ENCODE measurements around the gene TANC1.

The TANC1 gene

DNA sequence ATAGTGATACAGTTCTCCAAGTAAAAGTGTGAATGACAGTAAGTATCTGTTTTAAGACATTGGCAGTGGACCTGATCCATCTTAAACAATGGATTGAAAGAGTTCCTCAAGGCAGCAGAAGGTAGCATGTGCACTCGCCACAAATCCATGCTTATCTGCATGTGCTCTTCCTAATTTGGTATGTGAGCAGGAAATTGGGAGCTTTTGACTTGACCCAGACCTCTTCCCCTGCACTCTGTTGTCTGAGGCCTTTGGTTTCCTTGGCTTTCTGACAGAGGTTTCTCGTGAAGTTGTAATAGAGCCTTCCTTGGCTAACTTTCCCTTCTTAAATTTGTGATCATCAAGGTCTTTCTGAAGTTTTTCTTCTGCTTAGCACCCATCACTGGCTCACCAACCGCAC is 204.0 kb downstream of the TANC1 start:
- Histone ChIP-seq H3K4me1 (ENCODE audit: insufficient read depth, low read length, poor library complexity, severe bottlenecking) (peaks cover 9% of the 10 kb centered on the region), H3K9me3 (ENCODE audit: insufficient read depth, low read depth, low read length) (no peaks in the 10 kb centered on the region), H3K9me2 (replicated peaks; ENCODE audit: low read depth, low read length) (no peaks in the 10 kb centered on the region), H2AFZ (ENCODE audit: low read length) (no peak overlapping the region), H3K36me3 (ENCODE audit: insufficient read depth, low read length) (no peaks in the 10 kb centered on the region), H3K27me3 (ENCODE audit: insufficient read depth, low read length, poor library complexity, severe bottlenecking) (no peaks in the 10 kb centered on the region), H4K20me1 (ENCODE audit: insufficient read depth, low read length, poor library complexity, severe bottlenecking) (no peaks in the 10 kb centered on the region), H3F3A (ENCODE audit: low read depth) (no peaks in the 10 kb centered on the region), H3K4me3 (ENCODE audit: low read length, poor library complexity, severe bottlenecking) (no peak overlapping the region), H3K9ac (ENCODE audit: low read depth, low read length, poor library complexity, severe bottlenecking) (no peak overlapping the region), H3K4me2 (ENCODE audit: low read depth, low read length, poor library complexity, severe bottlenecking) (no peak overlapping the region), H3K79me2 (ENCODE audit: insufficient read depth, low read length) (no peaks in the 10 kb centered on the region)
- TF ChIP-seq EZH2phosphoT487 (IDR thresholded peaks at IDR 0.05; ENCODE audit: borderline replicate concordance), result no peak
- TF ChIP-seq, protein P1, sequence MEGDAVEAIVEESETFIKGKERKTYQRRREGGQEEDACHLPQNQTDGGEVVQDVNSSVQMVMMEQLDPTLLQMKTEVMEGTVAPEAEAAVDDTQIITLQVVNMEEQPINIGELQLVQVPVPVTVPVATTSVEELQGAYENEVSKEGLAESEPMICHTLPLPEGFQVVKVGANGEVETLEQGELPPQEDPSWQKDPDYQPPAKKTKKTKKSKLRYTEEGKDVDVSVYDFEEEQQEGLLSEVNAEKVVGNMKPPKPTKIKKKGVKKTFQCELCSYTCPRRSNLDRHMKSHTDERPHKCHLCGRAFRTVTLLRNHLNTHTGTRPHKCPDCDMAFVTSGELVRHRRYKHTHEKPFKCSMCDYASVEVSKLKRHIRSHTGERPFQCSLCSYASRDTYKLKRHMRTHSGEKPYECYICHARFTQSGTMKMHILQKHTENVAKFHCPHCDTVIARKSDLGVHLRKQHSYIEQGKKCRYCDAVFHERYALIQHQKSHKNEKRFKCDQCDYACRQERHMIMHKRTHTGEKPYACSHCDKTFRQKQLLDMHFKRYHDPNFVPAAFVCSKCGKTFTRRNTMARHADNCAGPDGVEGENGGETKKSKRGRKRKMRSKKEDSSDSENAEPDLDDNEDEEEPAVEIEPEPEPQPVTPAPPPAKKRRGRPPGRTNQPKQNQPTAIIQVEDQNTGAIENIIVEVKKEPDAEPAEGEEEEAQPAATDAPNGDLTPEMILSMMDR (conservative IDR thresholded peaks at IDR 0.05; ENCODE audit: low read length), result no peak

DNA sequence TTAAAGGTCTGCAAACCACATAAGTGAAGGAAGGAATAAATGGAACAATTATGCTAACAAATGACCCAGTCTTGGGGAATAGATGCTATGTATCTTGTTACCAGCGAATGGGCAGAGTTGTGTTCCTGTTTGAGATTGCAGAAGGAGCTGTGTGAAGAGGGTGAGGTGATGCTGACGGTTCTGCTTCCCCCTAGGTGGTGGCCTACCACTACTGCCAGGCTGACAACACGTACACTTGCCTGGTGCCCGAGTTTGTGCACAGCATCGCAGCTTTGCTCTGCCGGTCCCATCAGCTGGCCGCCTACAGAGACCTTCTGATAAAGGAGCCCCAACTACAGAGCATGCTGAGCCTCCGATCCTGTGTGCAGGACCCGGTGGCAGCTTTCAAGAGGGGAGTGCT is 206.3 kb downstream of the TANC1 start:
- H3K27me3 ChIP-seq (ENCODE audit: insufficient read depth, low read length, poor library complexity, severe bottlenecking), result no peaks in the 10 kb centered on the region
- H3K4me2 ChIP-seq (ENCODE audit: low read depth, low read length, poor library complexity, severe bottlenecking), result no peak overlapping the region
- no peaks in the 10 kb centered on the region for H3K9me2 ChIP-seq (replicated peaks; ENCODE audit: low read depth, low read length)
- H2AFZ ChIP-seq (ENCODE audit: low read length), result no peak overlapping the region
- peaks cover 9% of the 10 kb centered on the region for H3K4me1 ChIP-seq (ENCODE audit: insufficient read depth, low read length, poor library complexity, severe bottlenecking)
- H3K36me3 ChIP-seq (ENCODE audit: insufficient read depth, low read length), result no peaks in the 10 kb centered on the region
- no peaks in the 10 kb centered on the region for H3K9me3 ChIP-seq (ENCODE audit: insufficient read depth, low read depth, low read length)
- no peaks in the 10 kb centered on the region for H3K79me2 ChIP-seq (ENCODE audit: insufficient read depth, low read length)
- H3F3A ChIP-seq (ENCODE audit: low read depth), result no peaks in the 10 kb centered on the region
- H4K20me1 ChIP-seq (ENCODE audit: insufficient read depth, low read length, poor library complexity, severe bottlenecking), result no peaks in the 10 kb centered on the region
- no peak overlapping the region for H3K9ac ChIP-seq (ENCODE audit: low read depth, low read length, poor library complexity, severe bottlenecking)
- TF ChIP-seq, protein P1 (conservative IDR thresholded peaks at IDR 0.05; ENCODE audit: low read length), result no peak
- TF ChIP-seq EZH2phosphoT487 (IDR thresholded peaks at IDR 0.05; ENCODE audit: borderline replicate concordance), result no peak
- H3K4me3 ChIP-seq (ENCODE audit: low read length, poor library complexity, severe bottlenecking), result no peak overlapping the region

DNA sequence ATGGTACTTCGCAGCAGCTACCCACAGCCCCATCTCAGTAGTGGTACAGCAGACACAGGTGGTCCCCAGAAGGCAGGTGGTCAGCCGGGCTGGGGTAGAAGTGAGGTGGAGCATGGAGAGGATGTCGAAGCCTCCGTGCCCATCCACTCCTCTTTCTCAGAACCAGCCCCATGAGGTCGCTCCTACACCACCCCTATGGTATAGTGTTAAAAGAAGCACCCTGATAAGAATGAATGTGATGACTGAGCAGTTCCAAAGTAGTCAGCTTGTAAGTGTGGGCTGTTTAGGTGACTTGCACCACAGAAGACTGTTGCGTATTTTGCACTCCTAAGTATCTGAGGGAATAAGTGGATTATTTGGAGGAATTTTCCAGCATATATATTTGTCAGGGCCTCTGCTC is 206.7 kb downstream of the TANC1 start:
- Histone ChIP-seq H3K27me3 (ENCODE audit: insufficient read depth, low read length, poor library complexity, severe bottlenecking) (no peaks in the 10 kb centered on the region), H4K20me1 (ENCODE audit: insufficient read depth, low read length, poor library complexity, severe bottlenecking) (no peaks in the 10 kb centered on the region), H3K4me1 (ENCODE audit: insufficient read depth, low read length, poor library complexity, severe bottlenecking) (peaks cover 9% of the 10 kb centered on the region), H2AFZ (ENCODE audit: low read length) (no peak overlapping the region), H3K9me3 (ENCODE audit: insufficient read depth, low read depth, low read length) (no peaks in the 10 kb centered on the region), H3K9me2 (replicated peaks; ENCODE audit: low read depth, low read length) (no peaks in the 10 kb centered on the region), H3K79me2 (ENCODE audit: insufficient read depth, low read length) (no peaks in the 10 kb centered on the region), H3K4me2 (ENCODE audit: low read depth, low read length, poor library complexity, severe bottlenecking) (no peak overlapping the region), H3K4me3 (ENCODE audit: low read length, poor library complexity, severe bottlenecking) (no peak overlapping the region), H3F3A (ENCODE audit: low read depth) (no peaks in the 10 kb centered on the region), H3K9ac (ENCODE audit: low read depth, low read length, poor library complexity, severe bottlenecking) (no peak overlapping the region), H3K36me3 (ENCODE audit: insufficient read depth, low read length) (no peaks in the 10 kb centered on the region)
- TF ChIP-seq EZH2phosphoT487 (IDR thresholded peaks at IDR 0.05; ENCODE audit: borderline replicate concordance), result no peak
- TF ChIP-seq, protein P1 (conservative IDR thresholded peaks at IDR 0.05; ENCODE audit: low read length), result no peak
